ENCODE results near the gene PDE4D.

The PDE4D gene

DNA sequence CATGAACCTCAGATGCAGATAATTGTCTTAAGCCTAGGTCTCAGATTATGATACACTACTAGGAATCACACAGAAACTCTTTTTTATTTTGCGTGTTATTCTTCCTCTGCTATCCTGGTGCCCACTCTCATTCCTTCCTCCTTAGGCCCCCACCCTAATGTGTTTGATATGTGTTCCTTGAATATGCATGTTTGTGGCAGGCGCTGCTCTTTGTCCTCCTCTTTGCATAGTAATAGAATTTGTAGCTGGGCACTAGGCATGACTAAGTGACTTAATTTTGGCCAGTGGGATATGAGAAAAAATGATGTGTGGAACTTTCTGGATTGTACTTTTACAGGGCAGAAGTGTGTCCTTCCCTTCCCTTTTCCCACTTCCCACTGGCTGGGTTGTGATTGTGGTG lies 965.6 kb downstream of the PDE4D start:
- Histone ChIP-seq H3K4me1 (ENCODE audit: control insufficient read depth, insufficient read depth, low read length) (peaks cover 9% of the 10 kb centered on the region), H3K27ac (ENCODE audit: insufficient read depth, low read depth, low read length, poor library complexity, severe bottlenecking) (no peak overlapping the region), H3K36me3 (ENCODE audit: control insufficient read depth, insufficient read depth, low read length) (no peaks in the 10 kb centered on the region), H3K27me3 (ENCODE audit: control insufficient read depth, insufficient read depth, low read length, poor library complexity, severe bottlenecking) (no peaks in the 10 kb centered on the region), H3K9me3 (ENCODE audit: control insufficient read depth, low read length) (no peaks in the 10 kb centered on the region), H3K4me3 (ENCODE audit: insufficient read depth, low read depth, low read length) (no peak overlapping the region)
- whole genome bisulfite sequencing, 2 experiments: 81 to 84% methylated on average over 2 of the region's 2 CpGs

DNA sequence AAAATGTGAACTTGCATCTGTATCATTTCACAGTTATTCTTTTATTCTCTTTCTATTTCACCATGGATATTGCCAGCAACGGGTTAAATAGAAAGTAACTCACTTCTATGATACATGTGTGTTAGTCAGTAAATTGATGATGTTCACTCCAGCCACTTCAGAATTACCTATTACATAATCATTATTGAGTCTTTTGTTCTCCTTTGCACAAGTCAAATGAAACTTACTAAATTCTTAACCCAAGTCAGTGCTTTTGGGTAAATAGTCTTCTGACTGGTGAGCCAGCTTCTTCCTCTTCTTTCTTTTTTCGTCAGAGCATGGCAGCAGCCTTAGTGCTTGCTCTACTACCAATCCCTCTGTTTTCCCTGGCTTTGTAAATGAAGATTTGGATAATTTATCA lies 966.3 kb downstream of the PDE4D start:
- Histone ChIP-seq H3K4me3 (ENCODE audit: insufficient read depth, low read depth, low read length) (no peak overlapping the region), H3K9me3 (ENCODE audit: control insufficient read depth, low read length) (no peaks in the 10 kb centered on the region), H3K4me1 (ENCODE audit: control insufficient read depth, insufficient read depth, low read length) (peaks cover 9% of the 10 kb centered on the region), H3K27me3 (ENCODE audit: control insufficient read depth, insufficient read depth, low read length, poor library complexity, severe bottlenecking) (no peaks in the 10 kb centered on the region), H3K36me3 (ENCODE audit: control insufficient read depth, insufficient read depth, low read length) (no peaks in the 10 kb centered on the region), H3K27ac (ENCODE audit: insufficient read depth, low read depth, low read length, poor library complexity, severe bottlenecking) (no peak overlapping the region)
- 73% methylated on average over 1 of the region's 2 CpGs; no CpG with 5 or more reads in 1 of the 2 experiments for WGBS, 2 experiments

DNA sequence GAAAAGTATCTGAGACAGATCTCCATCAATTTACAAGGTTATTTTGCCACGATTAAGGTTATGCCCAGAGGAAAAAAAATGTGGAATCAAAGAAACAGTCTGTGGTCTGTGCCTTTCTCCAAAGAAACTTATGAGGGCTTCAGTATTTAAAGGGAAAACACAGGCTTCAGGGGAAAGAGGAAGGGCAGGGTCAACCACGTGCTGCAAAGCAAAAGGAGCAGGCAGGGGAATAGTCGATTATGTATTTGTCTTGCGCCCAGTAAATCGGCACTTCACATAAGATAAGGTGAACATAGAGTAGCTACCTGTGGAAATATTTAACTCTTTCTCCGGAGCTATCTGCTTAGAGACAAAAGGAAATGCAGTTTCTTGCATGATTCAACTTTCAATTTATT lies 967.0 kb downstream of the PDE4D start:
- Histone ChIP-seq H3K9me3 (ENCODE audit: control insufficient read depth, low read length) (no peaks in the 10 kb centered on the region), H3K4me3 (ENCODE audit: insufficient read depth, low read depth, low read length) (no peak overlapping the region), H3K27me3 (ENCODE audit: control insufficient read depth, insufficient read depth, low read length, poor library complexity, severe bottlenecking) (no peaks in the 10 kb centered on the region), H3K36me3 (ENCODE audit: control insufficient read depth, insufficient read depth, low read length) (no peaks in the 10 kb centered on the region), H3K4me1 (ENCODE audit: control insufficient read depth, insufficient read depth, low read length) (peaks cover 9% of the 10 kb centered on the region), H3K27ac (ENCODE audit: insufficient read depth, low read depth, low read length, poor library complexity, severe bottlenecking) (no peak overlapping the region)
- WGBS, 2 experiments: 73 to 78% methylated on average over 6 of the region's 6 CpGs

DNA sequence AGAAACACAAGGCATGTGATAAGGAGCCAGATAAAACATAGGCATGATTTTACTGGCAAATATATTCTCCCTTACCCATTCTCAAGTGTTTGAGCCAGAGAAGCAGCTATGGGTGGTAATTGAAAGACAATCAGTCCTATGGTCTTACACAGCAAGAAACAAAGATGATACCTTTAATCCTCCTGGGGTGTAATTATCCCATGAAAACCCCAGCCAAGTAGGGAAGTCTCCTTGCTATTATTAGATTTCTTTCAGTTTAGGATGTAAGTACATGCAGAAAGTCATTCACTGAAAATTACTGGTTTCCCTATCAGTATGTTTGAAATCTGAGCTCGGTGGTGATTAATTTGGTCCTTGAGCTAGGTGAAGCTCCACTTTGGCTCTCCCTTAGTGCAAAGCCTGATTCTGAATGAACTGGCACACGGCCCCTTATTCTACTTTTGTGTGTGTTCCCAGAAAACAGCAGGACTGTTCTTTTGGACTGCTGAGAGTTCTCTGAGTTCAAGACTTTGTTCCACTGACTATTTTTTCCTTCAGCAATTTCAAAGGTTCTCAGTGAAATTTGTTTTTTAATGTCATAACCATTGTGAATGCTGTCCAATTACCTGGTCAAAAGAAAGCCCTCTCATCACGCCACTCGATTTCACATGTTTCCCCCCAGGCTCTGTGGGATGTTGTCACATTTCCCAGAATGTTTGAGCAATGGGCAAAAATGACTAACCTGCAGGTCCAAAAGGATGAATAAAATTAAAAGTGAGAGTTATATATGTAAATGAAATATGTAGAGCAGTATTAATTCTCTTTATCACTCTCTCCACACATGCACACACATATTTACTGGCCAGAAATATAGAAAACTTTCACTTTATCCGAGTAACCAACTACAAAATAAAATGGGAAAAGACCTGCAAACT lies 967.6 kb downstream of the PDE4D start:
- Histone ChIP-seq H3K27me3 (ENCODE audit: control insufficient read depth, insufficient read depth, low read length, poor library complexity, severe bottlenecking) (no peaks in the 10 kb centered on the region), H3K27ac (ENCODE audit: insufficient read depth, low read depth, low read length, poor library complexity, severe bottlenecking) (no peak overlapping the region), H3K9me3 (ENCODE audit: control insufficient read depth, low read length) (no peaks in the 10 kb centered on the region), H3K4me1 (ENCODE audit: control insufficient read depth, insufficient read depth, low read length) (peaks cover 9% of the 10 kb centered on the region), H3K36me3 (ENCODE audit: control insufficient read depth, insufficient read depth, low read length) (no peaks in the 10 kb centered on the region), H3K4me3 (ENCODE audit: insufficient read depth, low read depth, low read length) (no peak overlapping the region)
- 47 to 59% methylated on average over 5 of the region's 5 CpGs for WGBS, 2 experiments

DNA sequence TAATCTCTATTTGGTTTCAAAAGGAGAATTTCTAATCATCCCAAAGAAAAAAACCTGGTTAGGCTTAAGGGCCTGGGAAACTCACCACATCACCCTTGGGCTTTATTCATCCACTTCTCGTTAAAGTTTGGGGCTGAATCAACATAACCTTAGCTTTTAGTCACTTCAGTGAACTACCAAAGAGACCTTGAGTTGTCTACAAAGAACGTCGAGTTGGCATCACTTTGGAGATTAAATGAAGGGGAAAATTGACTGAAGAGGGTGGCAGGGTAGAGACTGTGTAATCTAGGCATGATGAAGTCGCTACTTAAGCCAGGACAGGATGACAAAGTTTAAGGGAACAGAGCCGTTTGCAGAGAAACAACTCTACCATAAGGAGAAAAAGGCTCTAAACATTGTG lies 969.2 kb downstream of the PDE4D start:
- Histone ChIP-seq H3K9me3 (ENCODE audit: control insufficient read depth, low read length) (no peaks in the 10 kb centered on the region), H3K27me3 (ENCODE audit: control insufficient read depth, insufficient read depth, low read length, poor library complexity, severe bottlenecking) (no peaks in the 10 kb centered on the region), H3K36me3 (ENCODE audit: control insufficient read depth, insufficient read depth, low read length) (no peaks in the 10 kb centered on the region)

DNA sequence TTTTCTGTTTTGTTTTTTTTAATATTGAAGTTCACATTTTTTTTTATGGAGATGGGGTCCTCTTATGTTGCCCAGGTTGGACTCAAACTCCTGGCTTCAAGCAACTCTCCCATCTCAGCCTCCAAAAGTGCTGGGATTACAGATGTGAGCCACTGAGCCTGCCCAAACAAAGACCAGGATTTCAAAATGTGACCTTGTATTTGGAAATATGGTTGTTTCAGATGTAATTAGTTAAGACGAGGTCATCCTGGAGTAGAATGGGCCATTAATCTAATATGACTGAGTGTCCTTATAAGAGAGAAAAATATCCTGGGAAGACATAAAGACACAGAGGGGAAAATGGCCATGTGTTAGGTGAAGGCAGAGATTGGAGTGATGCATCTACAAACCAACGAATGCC lies 970.2 kb downstream of the PDE4D start:
- H3K27me3 ChIP-seq (ENCODE audit: control insufficient read depth, insufficient read depth, low read length, poor library complexity, severe bottlenecking): no peaks in the 10 kb centered on the region
- no peaks in the 10 kb centered on the region for H3K9me3 ChIP-seq (ENCODE audit: control insufficient read depth, low read length)
- H3K36me3 ChIP-seq (ENCODE audit: control insufficient read depth, insufficient read depth, low read length): no peaks in the 10 kb centered on the region
- peaks cover 9% of the 10 kb centered on the region for H3K4me1 ChIP-seq (ENCODE audit: control insufficient read depth, insufficient read depth, low read length)
- no peak overlapping the region for H3K4me3 ChIP-seq (ENCODE audit: insufficient read depth, low read depth, low read length)
- 92 to 96% methylated on average over 2 of the region's 2 CpGs for WGBS, 2 experiments
- no peak overlapping the region for H3K27ac ChIP-seq (ENCODE audit: insufficient read depth, low read depth, low read length, poor library complexity, severe bottlenecking)

More for the DNA sequence above, 969.2 kb downstream of the PDE4D start:
- Histone ChIP-seq H3K4me3 (ENCODE audit: insufficient read depth, low read depth, low read length) (no peak overlapping the region), H3K4me1 (ENCODE audit: control insufficient read depth, insufficient read depth, low read length) (peaks cover 9% of the 10 kb centered on the region), H3K27ac (ENCODE audit: insufficient read depth, low read depth, low read length, poor library complexity, severe bottlenecking) (no peak overlapping the region)
- WGBS, 2 experiments: 64 to 72% methylated on average over 5 of the region's 5 CpGs

DNA sequence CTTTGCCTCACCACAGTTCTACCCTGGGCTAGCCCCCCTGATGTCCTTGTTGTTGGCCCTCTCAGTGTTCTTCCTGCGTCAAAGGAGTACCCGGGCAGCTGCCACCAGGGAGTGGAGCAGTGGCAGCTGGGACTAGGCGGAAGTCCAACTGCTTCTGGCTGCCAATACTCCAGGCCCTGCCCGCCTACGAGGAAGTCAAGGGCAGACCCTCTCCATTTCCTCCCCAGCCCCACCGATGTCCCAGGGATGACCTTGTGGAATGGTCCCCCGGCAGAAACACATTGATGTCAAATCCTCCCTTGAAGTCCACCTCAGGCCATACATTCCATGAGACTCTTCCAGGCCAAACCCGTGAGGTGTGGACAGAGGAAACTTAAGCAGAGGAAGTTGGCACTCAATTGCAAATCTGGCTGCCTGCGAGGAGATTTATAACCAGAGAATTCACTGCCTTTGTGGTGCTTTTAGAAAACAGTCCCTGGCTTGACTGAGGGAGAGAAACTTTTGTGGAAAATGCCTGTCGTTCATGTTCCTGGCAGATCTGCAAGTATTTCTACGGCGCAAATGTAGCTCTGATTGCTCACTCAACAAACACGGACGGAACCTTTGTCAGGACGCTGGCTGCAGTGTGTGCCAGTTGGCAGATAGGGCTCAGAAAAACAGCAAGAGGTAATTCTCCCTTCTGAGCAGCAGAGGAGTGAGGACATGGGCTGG lies 970.9 kb downstream of the PDE4D start:
- Histone ChIP-seq H3K27ac (ENCODE audit: insufficient read depth, low read depth, low read length, poor library complexity, severe bottlenecking) (no peak overlapping the region), H3K9me3 (ENCODE audit: control insufficient read depth, low read length) (no peaks in the 10 kb centered on the region), H3K4me1 (ENCODE audit: control insufficient read depth, insufficient read depth, low read length) (peaks cover 9% of the 10 kb centered on the region), H3K27me3 (ENCODE audit: control insufficient read depth, insufficient read depth, low read length, poor library complexity, severe bottlenecking) (no peaks in the 10 kb centered on the region), H3K4me3 (ENCODE audit: insufficient read depth, low read depth, low read length) (no peak overlapping the region), H3K36me3 (ENCODE audit: control insufficient read depth, insufficient read depth, low read length) (no peaks in the 10 kb centered on the region)
- 94% methylated on average over 15 of the region's 15 CpGs for WGBS, 2 experiments

DNA sequence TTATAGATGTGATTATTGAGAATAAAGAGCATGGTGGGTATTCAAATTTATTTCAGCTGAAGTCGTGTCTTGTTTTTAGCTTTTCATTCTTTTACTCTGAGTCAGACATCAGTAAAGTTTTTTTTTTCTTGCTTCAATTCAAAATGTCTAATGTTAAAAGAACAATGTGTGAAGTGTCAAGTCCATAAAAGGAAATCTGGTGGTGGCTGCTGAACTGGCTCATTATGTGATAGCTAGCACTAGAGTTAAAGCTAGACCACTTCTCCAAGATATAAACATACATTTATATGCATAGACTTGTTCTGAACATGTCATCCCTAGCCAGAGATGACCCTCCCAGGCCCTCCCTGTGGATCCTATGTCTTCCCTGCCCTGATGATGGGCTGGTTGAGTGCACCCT lies 972.4 kb downstream of the PDE4D start:
- Histone ChIP-seq H3K27me3 (ENCODE audit: control insufficient read depth, insufficient read depth, low read length, poor library complexity, severe bottlenecking) (no peaks in the 10 kb centered on the region), H3K36me3 (ENCODE audit: control insufficient read depth, insufficient read depth, low read length) (no peaks in the 10 kb centered on the region), H3K9me3 (ENCODE audit: control insufficient read depth, low read length) (no peaks in the 10 kb centered on the region), H3K27ac (ENCODE audit: insufficient read depth, low read depth, low read length, poor library complexity, severe bottlenecking) (no peak overlapping the region), H3K4me3 (ENCODE audit: insufficient read depth, low read depth, low read length) (no peak overlapping the region), H3K4me1 (ENCODE audit: control insufficient read depth, insufficient read depth, low read length) (peaks cover 9% of the 10 kb centered on the region)
- WGBS, 2 experiments: 79 to 88% methylated on average over 1 of the region's 1 CpG

DNA sequence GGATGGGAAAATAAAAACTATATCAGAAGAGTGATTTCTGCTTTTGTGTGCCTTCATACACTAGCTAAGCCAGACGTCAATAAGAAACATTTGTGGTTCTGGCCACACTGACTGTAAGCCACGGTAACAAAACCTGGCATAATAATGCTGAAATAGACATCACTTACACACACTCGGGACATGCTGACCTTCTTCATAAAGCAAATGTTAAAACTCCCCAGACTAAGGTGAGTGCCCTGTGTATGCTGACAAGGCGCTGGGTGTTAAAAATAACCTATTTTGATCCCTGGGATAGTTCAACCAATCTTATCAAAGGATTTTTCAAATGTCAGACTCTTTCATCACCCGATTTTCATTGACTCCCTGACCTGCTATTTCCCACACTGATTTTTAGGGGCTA lies 973.7 kb downstream of the PDE4D start:
- Histone ChIP-seq H3K4me1 (ENCODE audit: control insufficient read depth, insufficient read depth, low read length) (no peaks in the 10 kb centered on the region), H3K27me3 (ENCODE audit: control insufficient read depth, insufficient read depth, low read length, poor library complexity, severe bottlenecking) (no peaks in the 10 kb centered on the region), H3K9me3 (ENCODE audit: control insufficient read depth, low read length) (no peaks in the 10 kb centered on the region), H3K36me3 (ENCODE audit: control insufficient read depth, insufficient read depth, low read length) (no peaks in the 10 kb centered on the region), H3K4me3 (ENCODE audit: insufficient read depth, low read depth, low read length) (no peak overlapping the region), H3K27ac (ENCODE audit: insufficient read depth, low read depth, low read length, poor library complexity, severe bottlenecking) (no peak overlapping the region)
- 81% methylated on average over 5 of the region's 5 CpGs for WGBS, 2 experiments
